Duodenal mucosa (tissue), 2 donors: ENCODE data around the gene MGLL.

ENCODE experiments used
- H3K27ac ChIP-seq: one replicate; pipeline ENCODE4 v1.7.0; 2013; ENCODE audit warnings: low read depth, low read length
- H3K27me3 ChIP-seq, 2 donors: one replicate each; pipeline ENCODE4 v1.7.0; 2013; ENCODE audit warnings: low read length in 2 of 2, control low read depth in 1 of 2; ENCODE audit not compliant: insufficient read depth in 2 of 2, control insufficient read depth in 1 of 2
- H3K36me3 ChIP-seq, 2 donors: one replicate each; pipeline ENCODE4 v1.7.0; 2013; ENCODE audit warnings: low read length in 2 of 2, control low read depth in 1 of 2; ENCODE audit not compliant: insufficient read depth in 2 of 2, control insufficient read depth in 1 of 2
- H3K4me1 ChIP-seq, 2 donors: one replicate each; pipeline ENCODE4 v1.7.0; 2013; ENCODE audit warnings: low read length in 2 of 2, control low read depth in 1 of 2; ENCODE audit not compliant: insufficient read depth in 2 of 2, control insufficient read depth in 1 of 2
- H3K4me3 ChIP-seq, 2 donors: one replicate each; pipeline ENCODE4 v1.7.0; 2013; ENCODE audit warnings: low read length in 2 of 2, low read depth in 1 of 2
- H3K9ac ChIP-seq, 2 donors: one replicate each; pipeline ENCODE4 v1.7.0; 2013; ENCODE audit warnings: low read length in 2 of 2, low read depth in 1 of 2
- H3K9me3 ChIP-seq, 2 donors: one replicate each; pipeline ENCODE4 v1.7.0; 2013; ENCODE audit warnings: low read length in 2 of 2, control low read depth in 1 of 2; ENCODE audit not compliant: control insufficient read depth in 1 of 2

MGLL gene

DNA sequence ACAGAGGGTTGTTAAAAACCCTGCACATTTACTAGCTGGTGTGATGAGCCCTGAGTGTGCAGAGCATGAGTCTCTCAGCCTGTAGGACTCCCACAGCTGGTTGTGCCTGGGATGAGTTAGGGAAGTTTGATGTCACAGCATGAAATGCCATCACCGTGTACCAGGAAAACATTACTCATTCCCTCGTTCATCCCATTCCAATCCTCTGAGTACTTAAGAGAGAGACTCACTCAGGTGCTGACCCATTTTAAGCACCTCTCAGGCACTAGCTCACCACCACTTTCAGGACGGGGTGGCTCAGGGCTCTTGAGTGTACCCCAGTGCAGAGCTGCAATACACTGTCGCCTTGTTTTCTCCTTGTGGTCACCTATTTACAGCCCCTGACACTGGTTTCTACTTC lies 18.7 kb downstream of the MGLL start:
- H3K4me3 ChIP-seq: no peak overlapping the region
- peaks cover 5 to 9% of the 10 kb centered on the region in 2 donors for H3K36me3 ChIP-seq
- H3K9me3 ChIP-seq: no peaks in the 10 kb centered on the region
- no peak overlapping the region for H3K27ac ChIP-seq
- no peak overlapping the region for H3K9ac ChIP-seq
- peaks cover 0 to 6% of the 10 kb centered on the region in 2 donors for H3K4me1 ChIP-seq
- no peaks in the 10 kb centered on the region for H3K27me3 ChIP-seq

DNA sequence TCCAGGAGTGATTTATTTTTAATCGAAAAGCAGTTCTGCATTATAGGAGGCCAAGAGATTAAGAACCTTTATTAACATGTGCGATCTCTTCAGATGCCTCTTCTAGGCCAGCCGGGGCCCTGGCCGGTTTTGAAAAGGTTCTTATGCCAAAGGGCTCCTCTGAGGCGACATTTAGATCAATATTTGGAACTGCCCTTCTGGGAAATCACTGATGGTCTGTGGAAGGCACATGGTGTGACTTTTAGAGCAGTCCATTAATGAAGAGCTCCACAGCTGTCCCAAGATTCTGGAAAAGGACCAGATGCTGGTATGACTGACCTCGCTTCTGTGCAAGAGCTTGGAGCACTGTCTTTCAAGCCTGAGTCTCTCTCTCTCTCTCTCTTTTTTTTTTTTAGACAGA lies 19.7 kb downstream of the MGLL start:
- Histone ChIP-seq H3K9me3 (no peaks in the 10 kb centered on the region), H3K4me1 (peaks cover 0 to 6% of the 10 kb centered on the region in 2 donors), H3K36me3 (peaks cover 8 to 11% of the 10 kb centered on the region in 2 donors), H3K27ac (no peak overlapping the region), H3K27me3 (no peaks in the 10 kb centered on the region), H3K9ac (no peak overlapping the region), H3K4me3 (no peak overlapping the region)

DNA sequence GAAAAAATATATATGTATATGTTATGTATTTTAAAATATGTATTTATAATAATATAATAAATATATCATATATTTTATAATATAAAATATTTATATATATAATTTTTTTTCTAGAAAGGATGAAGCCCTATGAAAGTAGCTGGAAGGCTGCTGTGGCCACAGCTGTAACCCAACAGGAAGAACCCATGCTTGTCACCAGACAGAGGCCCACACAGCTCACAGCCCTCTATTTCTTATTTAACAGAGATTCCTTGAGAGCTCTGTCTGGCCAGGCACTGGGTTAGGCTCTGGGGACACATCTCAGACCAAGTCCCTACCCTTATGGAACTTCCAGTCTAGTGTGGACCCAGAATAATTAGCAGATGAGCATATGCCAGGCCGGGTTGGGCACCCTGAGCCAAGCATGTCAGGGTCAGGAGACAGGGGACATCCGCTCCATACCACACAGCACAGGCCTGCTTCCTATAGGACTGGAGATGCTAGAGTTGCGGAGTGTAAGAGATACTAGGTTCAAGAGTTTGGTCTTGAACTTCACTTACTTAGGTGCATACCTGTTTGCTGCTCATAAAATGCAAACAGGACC lies 20.5 kb downstream of the MGLL start:
- H3K36me3 ChIP-seq: peaks cover 8 to 16% of the 10 kb centered on the region in 2 donors
- peaks cover 0 to 6% of the 10 kb centered on the region in 2 donors for H3K4me1 ChIP-seq
- no peaks in the 10 kb centered on the region for H3K27me3 ChIP-seq
- no peaks in the 10 kb centered on the region for H3K9me3 ChIP-seq
- no peak overlapping the region for H3K9ac ChIP-seq
- no peak overlapping the region for H3K27ac ChIP-seq
- no peak overlapping the region for H3K4me3 ChIP-seq

DNA sequence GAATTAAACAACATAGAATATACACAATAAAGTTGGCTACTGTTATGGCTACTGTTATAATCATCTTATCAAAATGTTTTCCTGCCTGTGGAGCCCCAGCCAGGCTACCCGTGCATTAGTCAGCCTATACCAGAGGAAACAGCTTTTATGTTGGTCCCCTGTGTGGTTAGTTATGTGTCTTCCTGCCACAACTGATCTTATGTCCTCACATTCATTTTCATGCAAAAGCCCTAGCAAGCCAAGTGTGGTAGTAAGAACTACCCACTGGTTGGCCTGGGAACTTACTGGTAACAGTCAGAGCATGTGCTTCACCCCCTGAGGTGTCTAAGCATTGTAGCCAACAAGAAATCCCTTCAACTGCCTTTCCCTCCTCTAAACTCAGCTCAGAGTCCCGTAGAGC lies 21.8 kb downstream of the MGLL start:
- H3K9ac ChIP-seq: no peak overlapping the region
- H3K27ac ChIP-seq: no peak overlapping the region
- peaks cover 0 to 6% of the 10 kb centered on the region in 2 donors for H3K4me1 ChIP-seq
- H3K9me3 ChIP-seq: no peaks in the 10 kb centered on the region
- no peaks in the 10 kb centered on the region for H3K27me3 ChIP-seq
- peaks cover 8 to 21% of the 10 kb centered on the region in 2 donors for H3K36me3 ChIP-seq
- no peak overlapping the region for H3K4me3 ChIP-seq

- Histone ChIP-seq H3K4me1 (peaks cover 0 to 6% of the 10 kb centered on the region in 2 donors), H3K9me3 (no peaks in the 10 kb centered on the region), H3K36me3 (peaks cover 4 to 21% of the 10 kb centered on the region in 2 donors), H3K27me3 (no peaks in the 10 kb centered on the region), H3K9ac (no peak overlapping the region), H3K27ac (no peak overlapping the region), H3K4me3 (no peak overlapping the region)
Measured at GRCh38 chr3:127799476-127800222, 22.7 kb downstream of the MGLL start.

- Histone ChIP-seq H3K4me1 (peaks cover 0 to 6% of the 10 kb centered on the region in 2 donors), H3K9ac (no peak overlapping the region), H3K36me3 (peaks cover 4 to 18% of the 10 kb centered on the region in 2 donors), H3K4me3 (no peak overlapping the region), H3K27me3 (no peaks in the 10 kb centered on the region), H3K9me3 (no peaks in the 10 kb centered on the region), H3K27ac (no peak overlapping the region)
Measured at GRCh38 chr3:127798716-127799115, 23.6 kb downstream of the MGLL start.

DNA sequence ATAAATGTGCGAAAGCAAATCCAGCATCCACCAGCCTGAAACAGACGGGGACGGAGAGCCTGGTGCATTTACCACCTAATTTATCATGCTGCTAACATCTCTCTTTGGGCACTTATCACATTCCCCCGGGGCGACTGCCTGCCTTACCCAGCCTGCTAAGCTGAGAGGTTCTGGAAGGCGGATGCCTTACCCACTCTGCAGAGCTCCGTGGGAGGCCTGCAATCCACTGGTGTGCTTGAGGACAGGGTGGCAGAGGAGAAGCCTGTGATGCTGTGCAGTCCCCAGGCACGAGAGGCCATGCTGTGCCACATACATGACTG lies 25.5 kb downstream of the MGLL start:
- Histone ChIP-seq H3K36me3 (peaks cover 4 to 18% of the 10 kb centered on the region in 2 donors), H3K27ac (no peak overlapping the region), H3K27me3 (no peaks in the 10 kb centered on the region), H3K4me3 (no peak overlapping the region), H3K9me3 (no peaks in the 10 kb centered on the region), H3K9ac (no peak overlapping the region), H3K4me1 (peaks cover 0 to 6% of the 10 kb centered on the region in 2 donors)

DNA sequence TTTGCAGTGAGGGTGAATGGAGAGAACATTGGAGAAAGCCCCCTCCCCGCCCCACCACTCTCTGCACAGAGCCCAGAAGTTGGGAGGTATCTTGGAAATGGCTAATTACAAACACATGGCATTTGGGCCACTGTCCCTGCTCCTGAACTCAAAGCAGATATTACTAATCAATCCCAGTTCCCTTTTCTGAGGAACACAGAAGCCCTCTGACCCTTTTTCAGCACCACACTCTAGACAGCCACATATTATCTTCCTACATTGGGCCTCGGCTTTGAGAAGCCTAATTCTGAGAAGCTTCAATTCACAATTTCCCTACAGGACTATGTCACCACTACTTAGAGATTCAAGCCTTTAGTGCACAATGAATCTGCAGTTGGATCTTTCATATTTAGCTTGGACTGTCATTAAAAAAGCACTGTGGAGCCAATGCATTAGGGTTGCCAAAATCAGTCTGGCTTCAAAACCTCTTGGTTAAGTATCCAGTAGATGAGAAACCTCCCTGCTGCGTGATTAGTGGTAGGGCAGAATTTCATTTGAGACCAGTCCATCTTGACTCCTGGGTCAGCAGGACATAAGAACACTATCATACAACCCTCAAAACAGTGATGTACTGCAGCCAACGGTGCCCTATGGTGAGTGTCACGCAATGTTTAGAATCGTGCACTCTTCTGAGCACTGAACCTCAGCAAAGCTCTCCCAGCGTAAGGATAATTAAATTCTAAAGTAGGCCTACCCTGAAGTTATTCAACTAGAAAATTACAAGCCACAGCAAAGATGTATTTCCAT lies 26.1 kb downstream of the MGLL start:
- Histone ChIP-seq H3K4me1 (peaks cover 0 to 9% of the 10 kb centered on the region in 2 donors), H3K9ac (no peak overlapping the region), H3K4me3 (no peak overlapping the region), H3K27me3 (no peaks in the 10 kb centered on the region), H3K9me3 (no peaks in the 10 kb centered on the region), H3K27ac (no peak overlapping the region), H3K36me3 (peaks cover 4 to 18% of the 10 kb centered on the region in 2 donors)

DNA sequence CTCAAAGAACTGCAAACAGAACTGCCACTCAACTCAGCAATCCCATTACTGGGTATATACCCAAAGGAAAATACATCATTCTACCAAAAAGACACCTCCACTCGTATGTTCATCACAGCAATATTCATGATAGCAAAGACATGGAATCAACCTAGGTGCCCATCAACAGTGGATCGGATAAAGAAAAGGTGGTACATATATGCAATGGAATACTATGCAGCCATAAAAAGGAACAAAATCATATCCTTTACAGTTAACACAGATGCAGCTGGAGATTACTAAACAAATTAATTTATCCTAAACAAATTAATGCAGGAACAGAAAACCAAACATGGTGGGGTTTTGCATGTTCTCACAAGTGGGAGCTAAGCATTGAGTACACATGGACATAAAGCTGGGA lies 27.3 kb downstream of the MGLL start:
- H3K36me3 ChIP-seq: peaks cover 4 to 18% of the 10 kb centered on the region in 2 donors
- H3K9me3 ChIP-seq: no peaks in the 10 kb centered on the region
- no peaks in the 10 kb centered on the region for H3K27me3 ChIP-seq
- no peak overlapping the region for H3K9ac ChIP-seq
- peaks cover 8 to 15% of the 10 kb centered on the region in 2 donors for H3K4me1 ChIP-seq
- no peak overlapping the region for H3K27ac ChIP-seq
- H3K4me3 ChIP-seq: no peak overlapping the region

GRCh38 chr3:127794402-127794801 lies 27.9 kb downstream of the MGLL start:
- H3K27ac ChIP-seq: no peak overlapping the region
- H3K27me3 ChIP-seq: no peaks in the 10 kb centered on the region
- peaks cover 8 to 12% of the 10 kb centered on the region in 2 donors for H3K4me1 ChIP-seq
- H3K36me3 ChIP-seq: peaks cover 4 to 18% of the 10 kb centered on the region in 2 donors
- H3K9ac ChIP-seq: no peak overlapping the region
- no peaks in the 10 kb centered on the region for H3K9me3 ChIP-seq
- H3K4me3 ChIP-seq: no peak overlapping the region
